Tibial artery (tissue), 4 donors: Measurements from ENCODE around the gene TMEM178A.

Experiments used
- DNase-seq, 2 donors: peaks; one replicate each; pipeline ENCODE4 v3.0.0-alpha.2; 2019
- H3K27ac ChIP-seq, 2 donors: fragments of 200-600 bp; sonication (generic) in 1 of 2; 1 replicate in 1 of 2; 2 replicates in 1 of 2; pipeline ENCODE4 v1.5.1; 2018 to 2019; ENCODE audit warnings: mild to moderate bottlenecking in 1 of 2
- H3K27me3 ChIP-seq, 2 donors: fragments of 200-600 bp; sonication (generic) in 1 of 2; one replicate each; pipeline versions ENCODE4 v1.5.1 to v1.6.0; 2016 to 2019
- H3K36me3 ChIP-seq, 3 donors: fragments of 200-600 bp; sonication (generic) in 2 of 3; one replicate each; pipeline ENCODE4 v1.5.1; 2016 to 2019; ENCODE audit warnings: mild to moderate bottlenecking in 2 of 3
- H3K4me1 ChIP-seq, 4 donors: fragments of 200-600 bp; sonication (generic) in 2 of 4; 1 replicate in 3 of 4; 2 replicates in 1 of 4; pipeline ENCODE4 v1.5.1; 2016 to 2019
- H3K4me3 ChIP-seq, 2 donors: fragments of 200-600 bp; sonication (generic) in 1 of 2; 1 replicate in 1 of 2; 2 replicates in 1 of 2; pipeline ENCODE4 v1.5.1; 2018 to 2019; ENCODE audit warnings: mild to moderate bottlenecking in 2 of 2
- H3K9me3 ChIP-seq, 3 donors: fragments of 200-600 bp; sonication (generic) in 1 of 3; one replicate each; pipeline ENCODE4 v1.5.1; 2016 to 2019
- intact Hi-C: fragments of 100-400 bp; cut with DNase I; formaldehyde crosslinking; loops from one replicate; pipeline ENCODE4 v1.15.0; 2023; ENCODE audit warnings: low total_unique reads
- TF ChIP-seq, protein P1 (sequence below), 2 experiments: fragments of 200-600 bp in 1 of 2; fragments of 450-650 bp in 1 of 2; IDR thresholded peaks; one replicate each; pipeline ENCODE4 v1.5.1; 2017 to 2019; ENCODE audit warnings: antibody characterized with exemption in 2 of 2, mild to moderate bottlenecking in 1 of 2, moderate library complexity in 1 of 2

The TMEM178A gene

DNA sequence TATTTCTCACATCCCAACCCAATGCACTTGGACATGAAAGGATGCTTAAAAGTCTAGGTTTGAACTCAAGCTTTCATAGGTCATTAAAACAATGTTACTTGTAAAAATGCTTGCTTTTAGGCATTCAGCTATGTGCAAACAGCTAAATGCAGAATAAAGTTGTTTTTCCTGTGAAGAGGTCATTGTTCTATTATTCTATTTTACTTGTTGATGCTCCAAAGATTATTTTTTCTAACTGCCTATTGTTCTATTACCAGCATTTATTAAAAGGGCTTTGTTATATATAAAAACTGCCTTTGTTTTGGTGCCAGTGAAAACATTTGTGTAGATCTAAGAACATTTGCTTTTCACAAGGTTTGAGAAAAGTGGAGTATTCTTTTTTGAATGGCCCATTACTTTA, 49.4 kb downstream of the TMEM178A start:
- H3K27me3 ChIP-seq: no peaks in the 10 kb centered on the region

GRCh38 chr2:39715822-39716221, 50.1 kb downstream of the TMEM178A start:
- no peak overlapping the region for H3K27ac ChIP-seq

More for the DNA sequence above, 49.4 kb downstream of the TMEM178A start:
- Histone ChIP-seq H3K36me3 (no peaks in the 10 kb centered on the region), H3K4me3 (no peak overlapping the region), H3K27ac (no peak overlapping the region), H3K9me3 (no peaks in the 10 kb centered on the region), H3K4me1 (peaks cover 0 to 8% (median under 1%) of the 10 kb centered on the region in 4 donors)
- no peak for DNase-seq
- TF ChIP-seq, protein P1, sequence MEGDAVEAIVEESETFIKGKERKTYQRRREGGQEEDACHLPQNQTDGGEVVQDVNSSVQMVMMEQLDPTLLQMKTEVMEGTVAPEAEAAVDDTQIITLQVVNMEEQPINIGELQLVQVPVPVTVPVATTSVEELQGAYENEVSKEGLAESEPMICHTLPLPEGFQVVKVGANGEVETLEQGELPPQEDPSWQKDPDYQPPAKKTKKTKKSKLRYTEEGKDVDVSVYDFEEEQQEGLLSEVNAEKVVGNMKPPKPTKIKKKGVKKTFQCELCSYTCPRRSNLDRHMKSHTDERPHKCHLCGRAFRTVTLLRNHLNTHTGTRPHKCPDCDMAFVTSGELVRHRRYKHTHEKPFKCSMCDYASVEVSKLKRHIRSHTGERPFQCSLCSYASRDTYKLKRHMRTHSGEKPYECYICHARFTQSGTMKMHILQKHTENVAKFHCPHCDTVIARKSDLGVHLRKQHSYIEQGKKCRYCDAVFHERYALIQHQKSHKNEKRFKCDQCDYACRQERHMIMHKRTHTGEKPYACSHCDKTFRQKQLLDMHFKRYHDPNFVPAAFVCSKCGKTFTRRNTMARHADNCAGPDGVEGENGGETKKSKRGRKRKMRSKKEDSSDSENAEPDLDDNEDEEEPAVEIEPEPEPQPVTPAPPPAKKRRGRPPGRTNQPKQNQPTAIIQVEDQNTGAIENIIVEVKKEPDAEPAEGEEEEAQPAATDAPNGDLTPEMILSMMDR (IDR thresholded peaks at IDR 0.05): no peak
- intact Hi-C loops: no loop called here

DNA sequence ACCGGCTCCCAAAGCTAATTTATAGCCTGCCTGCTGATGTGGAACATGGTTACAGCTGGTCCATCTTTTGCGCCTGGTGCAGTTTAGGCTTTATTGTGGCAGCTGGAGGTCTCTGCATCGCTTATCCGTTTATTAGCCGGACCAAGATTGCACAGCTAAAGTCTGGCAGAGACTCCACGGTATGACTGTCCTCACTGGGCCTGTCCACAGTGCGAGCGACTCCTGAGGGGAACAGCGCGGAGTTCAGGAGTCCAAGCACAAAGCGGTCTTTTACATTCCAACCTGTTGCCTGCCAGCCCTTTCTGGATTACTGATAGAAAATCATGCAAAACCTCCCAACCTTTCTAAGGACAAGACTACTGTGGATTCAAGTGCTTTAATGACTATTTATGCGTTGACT, 51.4 kb downstream of the TMEM178A start:
- no peak overlapping the region for H3K27ac ChIP-seq

More at GRCh38 chr2:39715822-39716221, 50.1 kb downstream of the TMEM178A start:
- Histone ChIP-seq H3K36me3 (no peaks in the 10 kb centered on the region), H3K4me1 (peaks cover 0 to 13% (median 2%) of the 10 kb centered on the region in 4 donors), H3K27me3 (no peaks in the 10 kb centered on the region), H3K9me3 (no peaks in the 10 kb centered on the region), H3K4me3 (no peak overlapping the region)
- no peak for DNase-seq
- TF ChIP-seq, protein P1 (IDR thresholded peaks at IDR 0.05): no peak
- intact Hi-C loops: no loop called here

GRCh38 chr2:39718483-39718882, 52.8 kb downstream of the TMEM178A start:
- Histone ChIP-seq H3K4me3 (no peak overlapping the region), H3K27me3 (no peaks in the 10 kb centered on the region), H3K27ac (peak overlapping the region; percentile 13 to 64), H3K36me3 (no peaks in the 10 kb centered on the region), H3K9me3 (no peaks in the 10 kb centered on the region), H3K4me1 (peaks cover 0 to 22% (median 3%) of the 10 kb centered on the region in 4 donors)
- no peak for DNase-seq
- intact Hi-C loops: no loop called here
- TF ChIP-seq, protein P1 (IDR thresholded peaks at IDR 0.05): no peak

More for the DNA sequence above, 51.4 kb downstream of the TMEM178A start:
- H3K4me1 ChIP-seq: peaks cover 0 to 13% (median 2%) of the 10 kb centered on the region in 4 donors
- TF ChIP-seq, protein P1 (IDR thresholded peaks at IDR 0.05): no peak
- H3K36me3 ChIP-seq: no peaks in the 10 kb centered on the region
- no peaks in the 10 kb centered on the region for H3K27me3 ChIP-seq
- intact Hi-C loops: no loop called here
- no peak for DNase-seq
- H3K9me3 ChIP-seq: no peaks in the 10 kb centered on the region
- no peak overlapping the region for H3K4me3 ChIP-seq

DNA sequence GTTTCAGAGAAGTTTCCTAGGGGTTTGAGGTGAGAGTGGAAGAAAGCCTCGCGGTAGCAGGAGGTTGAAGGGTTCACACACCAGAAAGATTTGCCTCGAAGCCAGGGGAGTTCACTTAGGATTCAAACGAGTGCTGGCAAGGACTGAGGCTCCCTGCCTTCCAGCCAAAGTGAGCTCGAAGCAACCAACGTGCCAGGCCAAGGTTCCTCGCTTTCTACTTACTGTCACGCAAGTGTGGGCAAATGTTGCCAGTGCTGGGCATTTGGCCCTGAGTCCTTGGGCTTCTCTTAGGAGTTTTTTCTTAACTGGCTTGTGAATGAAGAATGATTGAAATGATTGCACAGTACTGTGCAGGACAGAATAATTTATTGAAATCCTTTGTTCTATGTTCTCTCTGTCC, 53.6 kb downstream of the TMEM178A start:
- no peak overlapping the region for H3K4me3 ChIP-seq
- intact Hi-C loops: no loop called here
- TF ChIP-seq, protein P1 (IDR thresholded peaks at IDR 0.05): no peak
- peak overlapping the region; percentile 13 to 64 for H3K27ac ChIP-seq
- peaks cover 0 to 30% (median 6%) of the 10 kb centered on the region in 4 donors for H3K4me1 ChIP-seq
- DNase-seq: peak; percentile 37 to 86
- no peaks in the 10 kb centered on the region for H3K36me3 ChIP-seq
- H3K27me3 ChIP-seq: no peaks in the 10 kb centered on the region
- no peaks in the 10 kb centered on the region for H3K9me3 ChIP-seq

- H3K4me1 ChIP-seq: peaks cover 0 to 46% (median 12%) of the 10 kb centered on the region in 4 donors
- no peaks in the 10 kb centered on the region for H3K27me3 ChIP-seq
- no peaks in the 10 kb centered on the region for H3K36me3 ChIP-seq
- DNase-seq: no peak
- no peak overlapping the region for H3K27ac ChIP-seq
- intact Hi-C loops: no loop called here
- TF ChIP-seq, protein P1 (IDR thresholded peaks at IDR 0.05): no peak
- no peaks in the 10 kb centered on the region for H3K9me3 ChIP-seq
- H3K4me3 ChIP-seq: no peak overlapping the region
These were observed 55.3 kb downstream of the TMEM178A start for GRCh38 chr2:39720970-39721369.
